A549 (cell line): Measurements from ENCODE around the gene DLG2. TPM values are rescaled to one million over a fixed set of nuclear protein-coding genes. Genes with fewer than 3 reads are reported as not detected.

Experiments
- ATAC-seq, 2 experiments: fragments of 200-7000 bp in 1 of 2; fragments of >200 bp in 1 of 2; cut with Nextera tagmentation in 1 of 2; cut with Tn5 transposase in 1 of 2; 3 replicates each; pipeline versions ENCODE4 v1.8.0 to v1.9.1; 2018 to 2020; ENCODE audit warnings: mild to moderate bottlenecking in 1 of 2, moderate library complexity in 1 of 2
- CTCF ChIA-PET: fragments of 300-600 bp; sonication (Branson Sonifier 250); formaldehyde crosslinking; extraction: SDS; loops from one replicate; lab custom pipeline; 2021; ENCODE audit warnings: antibody characterized with exemption, inconsistent platforms; lab: Yijun Ruan, JAX
- POLR2A ChIA-PET: fragments of 350-600 bp; formaldehyde crosslinking; extraction: SDS; loops from one replicate; lab custom pipeline; 2021; ENCODE audit warnings: antibody characterized with exemption, inconsistent platforms; lab: Yijun Ruan, JAX
- DNase-seq, 2 experiments: peaks; one replicate each; pipeline versions ENCODE4 v3.0.0 to v3.0.0-alpha.2; 2011 to 2016; ENCODE audit warnings: low read depth in 1 of 2, low spot score in 1 of 2
- FAIRE-seq: peaks from 2 replicates; lab custom pipeline; 2011; peaks lifted over from hg19 to GRCh38; lab: Jason Lieb, UNC
- H3K27ac ChIP-seq, 2 experiments: fragments of >200 bp; sonication (Bioruptor Twin); formaldehyde crosslinking; 3 replicates each; pipeline ENCODE4 v1.5.1; 2016 to 2017
- H3K4me1 ChIP-seq: fragments of >200 bp; sonication (Bioruptor Twin); formaldehyde crosslinking; 3 replicates; pipeline ENCODE4 v1.6.1; 2016
- H3K4me2 ChIP-seq: fragments of >200 bp; sonication (Bioruptor Twin); formaldehyde crosslinking; 3 replicates; pipeline ENCODE4 v1.6.1; 2016
- H3K4me3 ChIP-seq: fragments of >200 bp; sonication (Bioruptor Twin); formaldehyde crosslinking; 3 replicates; pipeline ENCODE4 v1.5.1; 2016
- H3K9me3 ChIP-seq: fragments of >200 bp; sonication (Bioruptor Twin); formaldehyde crosslinking; 3 replicates; pipeline ENCODE4 v1.6.1; 2016
- ATOH8 ChIP-seq: fragments of 250-450 bp; sonication (Bioruptor Pico); IDR thresholded peaks from 2 replicates; pipeline ENCODE4 v1.5.0; 2020; ENCODE audit warnings: low read depth, mild to moderate bottlenecking, moderate library complexity
- BHLHE40 ChIP-seq: IDR thresholded peaks from 2 replicates; pipeline ENCODE4 v1.6.1; 2012; ENCODE audit warnings: low read depth, low read length, inconsistent platforms
- CBX8 ChIP-seq: fragments of 200-600 bp; sonication (generic); IDR thresholded peaks from 2 replicates; pipeline ENCODE4 v1.6.1; 2016
- CEBPB ChIP-seq, 2 experiments: fragments of >200 bp in 1 of 2; sonication (Bioruptor Twin) in 1 of 2; formaldehyde crosslinking in 1 of 2; IDR thresholded peaks; 2 replicates each; pipeline ENCODE4 v1.6.1; 2012 to 2016
- CHD2 ChIP-seq: fragments of 150-350 bp; IDR thresholded peaks from 2 replicates; pipeline ENCODE4 v1.6.1; 2014; ENCODE audit warnings: low read length; ENCODE audit not compliant: partially characterized antibody
- CTCF ChIP-seq: fragments of >200 bp; sonication (Bioruptor Twin); formaldehyde crosslinking; IDR thresholded peaks from 3 replicates; pipeline ENCODE4 v1.5.1; 2016
- EHF ChIP-seq: fragments of 250-450 bp; sonication (Bioruptor Pico); IDR thresholded peaks from 2 replicates; pipeline ENCODE4 v1.5.0; 2020; ENCODE audit warnings: mild to moderate bottlenecking
- EHMT2 ChIP-seq: fragments of 200-600 bp; sonication (generic); IDR thresholded peaks from 2 replicates; pipeline ENCODE4 v1.6.1; 2016; ENCODE audit warnings: antibody characterized with exemption, low read depth, mild to moderate bottlenecking, moderate library complexity
- ESRRA ChIP-seq: fragments of 150-350 bp; IDR thresholded peaks from 2 replicates; pipeline ENCODE4 v1.6.1; 2014; ENCODE audit warnings: mild to moderate bottlenecking, low read length, borderline replicate concordance
- FOSB ChIP-seq: fragments of 250-450 bp; sonication (Bioruptor Pico); IDR thresholded peaks from 2 replicates; pipeline ENCODE4 v1.5.0; 2020; ENCODE audit warnings: mild to moderate bottlenecking, moderate library complexity
- FOSL2 ChIP-seq, 2 experiments: fragments of 450-650 bp in 1 of 2; fragments of >200 bp in 1 of 2; sonication (Bioruptor Twin) in 1 of 2; formaldehyde crosslinking; IDR thresholded peaks; 2 replicates each; pipeline versions ENCODE4 v1.5.0 to v1.6.1; 2016 to 2020; ENCODE audit warnings: mild to moderate bottlenecking in 1 of 2, moderate library complexity in 1 of 2
- HOXB13 ChIP-seq: fragments of 250-450 bp; sonication (Bioruptor Pico); IDR thresholded peaks from 2 replicates; pipeline ENCODE4 v1.5.0; 2020; ENCODE audit warnings: low read depth, mild to moderate bottlenecking, moderate library complexity
- JUN ChIP-seq, 2 experiments: fragments of >200 bp; sonication (Bioruptor Twin); formaldehyde crosslinking; IDR thresholded peaks; 2 replicates in 1 of 2; 3 replicates in 1 of 2; pipeline ENCODE4 v1.6.1; 2016 to 2017
- JUNB ChIP-seq: fragments of >200 bp; sonication (Bioruptor Twin); formaldehyde crosslinking; IDR thresholded peaks from 2 replicates; pipeline ENCODE4 v1.6.1; 2016
- KDM5A ChIP-seq: fragments of 200-600 bp; sonication (generic); IDR thresholded peaks from 2 replicates; pipeline ENCODE4 v1.6.1; 2016; ENCODE audit warnings: antibody characterized with exemption, mild to moderate bottlenecking
- MAFK ChIP-seq: fragments of 450-650 bp; IDR thresholded peaks from 2 replicates; pipeline ENCODE4 v1.6.1; 2014; ENCODE audit not compliant: partially characterized antibody
- MAX ChIP-seq: IDR thresholded peaks from 2 replicates; pipeline ENCODE4 v1.6.1; 2012
- MAZ ChIP-seq: fragments of 150-350 bp; IDR thresholded peaks from 2 replicates; pipeline ENCODE4 v1.6.1; 2014; ENCODE audit warnings: antibody characterized with exemption, low read depth, low read length, borderline replicate concordance
- NFE2L2 ChIP-seq: fragments of 150-350 bp; conservative IDR thresholded peaks from 2 replicates; pipeline ENCODE4 v1.6.1; 2014; ENCODE audit warnings: low read length
- PHF8 ChIP-seq: fragments of 200-600 bp; sonication (generic); IDR thresholded peaks from 2 replicates; pipeline ENCODE4 v1.6.1; 2016; ENCODE audit warnings: low read depth, mild to moderate bottlenecking, antibody characterized with exemption, moderate library complexity, borderline replicate concordance
- POLR2A ChIP-seq: IDR thresholded peaks from 2 replicates; pipeline ENCODE4 v1.6.1; 2012; ENCODE audit warnings: mild to moderate bottlenecking, low read length
- POLR2AphosphoS2 ChIP-seq: conservative IDR thresholded peaks from 2 replicates; pipeline ENCODE4 v1.6.1; 2012; ENCODE audit warnings: low read length, improper control_type of control experiment, inconsistent platforms
- REST ChIP-seq: fragments of 200-600 bp; sonication (generic); IDR thresholded peaks from 2 replicates; pipeline ENCODE4 v1.6.1; 2016; ENCODE audit warnings: antibody characterized with exemption, mild to moderate bottlenecking, moderate library complexity
- RNF2 ChIP-seq: fragments of 200-600 bp; sonication (generic); IDR thresholded peaks from 2 replicates; pipeline ENCODE4 v1.6.1; 2016; ENCODE audit warnings: low read depth, mild to moderate bottlenecking, antibody characterized with exemption, moderate library complexity, borderline replicate concordance
- SMC3 ChIP-seq: fragments of >200 bp; sonication (Bioruptor Twin); formaldehyde crosslinking; IDR thresholded peaks from 3 replicates; pipeline ENCODE4 v1.6.1; 2018; ENCODE audit warnings: inconsistent platforms
- ZC3H11A ChIP-seq: fragments of 450-650 bp; IDR thresholded peaks from 2 replicates; pipeline ENCODE4 v1.6.1; 2014; ENCODE audit warnings: antibody characterized with exemption, mild to moderate bottlenecking
- ZFP36 ChIP-seq: fragments of 450-650 bp; IDR thresholded peaks from 2 replicates; pipeline ENCODE4 v1.6.1; 2014; ENCODE audit warnings: borderline replicate concordance; ENCODE audit not compliant: partially characterized antibody
- WGBS: methylation state at CpG from one replicate; pipeline ENCODE4 v1.1.6; 2017; ENCODE audit errors: missing lambda C conversion rate; 5-methylcytosine and 5-hydroxymethylcytosine counted together
- polyA plus RNA-seq, 4 experiments: library from polyadenylated mRNA; depleted of rRNA in 3 of 4; stranded (reverse); fragments of >200 nt; fragmentation: RNase III in 1 of 4; extraction: RNeasy Plus Mini Kit Qiagen cat#74134 plus additional on column Dnase treatment in 1 of 4; gene quantifications; 2 replicates in 3 of 4; 3 replicates in 1 of 4; pipeline ENCODE4 v1.2.3, GENCODE V29; 2011 to 2017
- TF ChIP-seq, protein P1 (sequence below): fragments of >200 bp; sonication (Bioruptor Twin); formaldehyde crosslinking; IDR thresholded peaks from 3 replicates; pipeline ENCODE4 v1.6.1; 2016

The DLG2 gene
- polyA plus RNA-seq, 2 of the 4 experiments (the other 2 are of a cell fraction): 0.26 to 0.79 TPM

GRCh38 chr11:84828616-84829015, 798.5 kb downstream of the DLG2 start:
- ChIA-PET CTCF (no interaction called here), POLR2A (no interaction called here)
- no peak for DNase-seq
- FAIRE-seq: no peak
- Histone ChIP-seq H3K4me3 (no peak overlapping the region), H3K4me1 (no peaks in the 10 kb centered on the region), H3K9me3 (no peaks in the 10 kb centered on the region), H3K27ac (no peak overlapping the region), H3K4me2 (no peak overlapping the region)
- no peak for ATAC-seq
- 31% methylated on average over 2 of the region's 2 CpGs for WGBS
- TF ChIP-seq JUNB (no peak), MAFK (peak; percentile 61)

DNA sequence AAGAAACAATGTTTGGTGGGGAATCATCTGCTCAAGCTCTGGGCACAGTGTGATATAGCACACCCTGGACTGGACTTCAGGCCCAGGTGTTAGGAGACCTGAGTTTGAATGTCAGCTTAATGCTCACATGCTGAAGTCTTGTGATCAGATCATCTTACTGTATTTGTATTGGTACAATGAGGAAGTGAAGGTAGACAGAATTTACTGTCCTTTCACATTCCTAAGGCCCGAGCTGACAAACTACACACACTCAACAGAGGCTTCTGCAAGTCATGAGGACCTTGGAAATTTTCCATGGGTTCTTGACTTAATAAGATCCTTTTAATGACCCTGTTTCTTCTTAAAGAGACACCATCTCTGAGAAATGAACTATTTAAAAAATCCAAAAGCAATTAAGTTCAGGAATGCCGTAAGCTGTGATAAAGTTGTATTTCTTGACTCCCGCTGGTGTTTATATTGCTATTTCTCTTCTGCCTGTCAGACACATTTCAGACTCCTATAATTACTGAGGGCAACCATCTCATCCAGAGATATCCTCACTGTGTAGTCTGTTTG, 802.0 kb downstream of the DLG2 start:
- POLR2A ChIA-PET: no interaction called here
- CTCF ChIA-PET: no interaction called here
- ATAC-seq (no peak), DNase-seq (no peak), FAIRE-seq (no peak)
- no peaks in the 10 kb centered on the region for H3K4me1 ChIP-seq
- H3K4me2 ChIP-seq: no peak overlapping the region
- no peak overlapping the region for H3K27ac ChIP-seq
- 56% methylated on average over 3 of the region's 3 CpGs for whole genome bisulfite sequencing
- TF ChIP-seq MAX (no peak), CHD2 (no peak), ZFP36 (no peak), POLR2AphosphoS2 (no peak), CEBPB (IDR thresholded peaks at IDR 0.05) (no peak), MAZ (no peak), PHF8 (no peak), FOSL2 (IDR thresholded peaks at IDR 0.05) (no peak), FOSL2 (CRISPR knock-in tag; IDR thresholded peaks at IDR 0.05) (no peak), KDM5A (no peak), CTCF (no peak), FOSB (no peak), HOXB13 (CRISPR knock-in tag) (no peak), ATOH8 (no peak), SMC3 (no peak), ZC3H11A (no peak), NFE2L2 (no peak), EHF (no peak), ESRRA (no peak)
- H3K9me3 ChIP-seq: no peaks in the 10 kb centered on the region
- no peak overlapping the region for H3K4me3 ChIP-seq

- FAIRE-seq (no peak), DNase-seq (no peak), ATAC-seq (no peak)
- POLR2A ChIA-PET: no interaction called here
- Histone ChIP-seq H3K4me1 (no peaks in the 10 kb centered on the region), H3K9me3 (no peaks in the 10 kb centered on the region), H3K4me2 (no peak overlapping the region), H3K27ac (no peak overlapping the region), H3K4me3 (no peak overlapping the region)
- CTCF ChIA-PET: no interaction called here
- 23% methylated on average over 3 of the region's 3 CpGs for WGBS
- TF ChIP-seq REST (no peak), CBX8 (no peak), MAX (no peak), BHLHE40 (no peak), POLR2AphosphoS2 (no peak), JUN (IDR thresholded peaks at IDR 0.05) (no peak), FOSL2 (IDR thresholded peaks at IDR 0.05) (no peak), FOSL2 (CRISPR knock-in tag; IDR thresholded peaks at IDR 0.05) (no peak), ESRRA (no peak), NFE2L2 (no peak), POLR2A (no peak), EHMT2 (no peak), RNF2 (no peak)
- TF ChIP-seq, protein P1, sequence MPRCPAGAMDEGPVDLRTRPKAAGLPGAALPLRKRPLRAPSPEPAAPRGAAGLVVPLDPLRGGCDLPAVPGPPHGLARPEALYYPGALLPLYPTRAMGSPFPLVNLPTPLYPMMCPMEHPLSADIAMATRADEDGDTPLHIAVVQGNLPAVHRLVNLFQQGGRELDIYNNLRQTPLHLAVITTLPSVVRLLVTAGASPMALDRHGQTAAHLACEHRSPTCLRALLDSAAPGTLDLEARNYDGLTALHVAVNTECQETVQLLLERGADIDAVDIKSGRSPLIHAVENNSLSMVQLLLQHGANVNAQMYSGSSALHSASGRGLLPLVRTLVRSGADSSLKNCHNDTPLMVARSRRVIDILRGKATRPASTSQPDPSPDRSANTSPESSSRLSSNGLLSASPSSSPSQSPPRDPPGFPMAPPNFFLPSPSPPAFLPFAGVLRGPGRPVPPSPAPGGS: no peak
Observed at GRCh38 chr11:84824624-84825023, 802.5 kb downstream of the DLG2 start.
